Right lobe of liver (tissue), 4 donors: ENCODE measurements around the gene KDM4C.

Experiments
- CTCF ChIP-seq, 4 donors: fragments of 200-600 bp in 3 of 4; fragments of 450-650 bp in 1 of 4; IDR thresholded peaks; one replicate each; pipeline versions ENCODE4 v1.5.1 to v1.8.0; 2016 to 2022; ENCODE audit warnings: antibody characterized with exemption in 4 of 4, mild to moderate bottlenecking in 2 of 4
- POLR2A ChIP-seq: fragments of 450-650 bp; IDR thresholded peaks from one replicate; pipeline ENCODE4 v1.6.1; 2017; ENCODE audit warnings: antibody characterized with exemption, mild to moderate bottlenecking
- donor health status: DM: no; HTN: no; CAD: no.
- donor health status: DM: no; HTN: no; CAD: no.
- donor health status: DM: no; HTN: yes; CAD: no.

- TF ChIP-seq CTCF (IDR thresholded peaks at IDR 0.05) (no peak), POLR2A (no peak)
These were observed 71.8 kb downstream of the KDM4C start for GRCh38 chr9:6829536-6829935.
